HepG2 (cell line): ENCODE data around the gene ITGB1. TPM values are rescaled to one million over a fixed set of nuclear protein-coding genes. Genes with fewer than 3 reads are reported as not detected.

Experiments used
- EP300 ChIP-seq, 3 experiments: sonication (generic) in 1 of 3; formaldehyde crosslinking in 1 of 3; IDR thresholded peaks; 2 replicates each; pipeline versions ENCODE4 v1.5.1 to v1.6.1; 2011 to 2020; ENCODE audit warnings: low read depth in 2 of 3, low read length in 2 of 3, borderline replicate concordance in 1 of 3, improper control_type of control experiment in 1 of 3, mild to moderate bottlenecking in 1 of 3, missing genetic modification reagents in 1 of 3, moderate library complexity in 1 of 3
- FOXJ3 ChIP-seq: sonication (generic); formaldehyde crosslinking; IDR thresholded peaks from 2 replicates; pipeline ENCODE4 v1.4.0; 2020; ENCODE audit warnings: missing genetic modification reagents, mild to moderate bottlenecking, borderline replicate concordance
- KMT2A ChIP-seq: sonication (generic); formaldehyde crosslinking; IDR thresholded peaks from 2 replicates; pipeline ENCODE4 v1.4.0; 2020; ENCODE audit warnings: missing genetic modification reagents
- MBD4 ChIP-seq: IDR thresholded peaks from 2 replicates; pipeline ENCODE4 v1.6.1; 2012; ENCODE audit warnings: low read length, inconsistent platforms, borderline replicate concordance
- STAT5B ChIP-seq: sonication (generic); formaldehyde crosslinking; IDR thresholded peaks from 2 replicates; pipeline ENCODE4 v1.4.0; 2020; ENCODE audit warnings: missing genetic modification reagents
- TOPORS ChIP-seq: sonication (generic); formaldehyde crosslinking; IDR thresholded peaks from 2 replicates; pipeline ENCODE4 v1.8.0; 2023; ENCODE audit warnings: mild to moderate bottlenecking, missing genetic modification reagents
- ZC3H13 ChIP-seq: sonication (generic); formaldehyde crosslinking; IDR thresholded peaks from 2 replicates; pipeline ENCODE4 v1.8.1; 2023; ENCODE audit warnings: mild to moderate bottlenecking, missing genetic modification reagents, moderate library complexity
- polyA plus RNA-seq, 8 experiments: library from polyadenylated mRNA; depleted of rRNA in 3 of 8; stranded (reverse) in 7 of 8; unstranded in 1 of 8; fragments of >200 nt; fragmentation: Illumina TruSeq in 4 of 8; extraction: Trizol in 4 of 8; gene quantifications; 2 replicates each; pipeline versions ENCODE4 v1.2.1 to v1.2.3, GENCODE V29; 2011 to 2016; ENCODE audit warnings: low read depth in 4 of 8, missing spikeins in 1 of 8, mixed read lengths in 1 of 8; ENCODE audit not compliant: insufficient read depth in 1 of 8
- total RNA-seq, 5 experiments: library from RNA; depleted of rRNA; stranded (reverse); fragments of >200 nt; fragmentation: Illumina TruSeq; extraction: Trizol; gene quantifications; 2 replicates each; pipeline ENCODE4 v1.2.3, GENCODE V29; 2016; ENCODE audit warnings: low read depth in 1 of 5
- TF ChIP-seq, protein P1 (sequence below), 2 experiments: fragments of 450-650 bp in 1 of 2; sonication (generic) in 1 of 2; formaldehyde crosslinking in 1 of 2; IDR thresholded peaks; 2 replicates each; pipeline versions ENCODE4 v1.6.1 to v1.8.0; 2016 to 2022; ENCODE audit warnings: antibody characterized with exemption in 1 of 2, mild to moderate bottlenecking in 1 of 2, missing genetic modification reagents in 1 of 2
- TF ChIP-seq, protein P2 (sequence below): IDR thresholded peaks from 2 replicates; pipeline ENCODE4 v1.6.1; 2016; ENCODE audit warnings: low read depth, borderline replicate concordance
- TF ChIP-seq, protein P3 (sequence below): sonication (generic); formaldehyde crosslinking; IDR thresholded peaks from 2 replicates; pipeline ENCODE4 v1.9.0; 2022; ENCODE audit warnings: missing genetic modification reagents, mild to moderate bottlenecking, borderline replicate concordance

The ITGB1 gene
- total and polyA plus RNA-seq, 2 of the 13 experiments (the other 11 are each of a cell fraction or from before 2014, with no cell fraction given) = 190 to 204 TPM

DNA sequence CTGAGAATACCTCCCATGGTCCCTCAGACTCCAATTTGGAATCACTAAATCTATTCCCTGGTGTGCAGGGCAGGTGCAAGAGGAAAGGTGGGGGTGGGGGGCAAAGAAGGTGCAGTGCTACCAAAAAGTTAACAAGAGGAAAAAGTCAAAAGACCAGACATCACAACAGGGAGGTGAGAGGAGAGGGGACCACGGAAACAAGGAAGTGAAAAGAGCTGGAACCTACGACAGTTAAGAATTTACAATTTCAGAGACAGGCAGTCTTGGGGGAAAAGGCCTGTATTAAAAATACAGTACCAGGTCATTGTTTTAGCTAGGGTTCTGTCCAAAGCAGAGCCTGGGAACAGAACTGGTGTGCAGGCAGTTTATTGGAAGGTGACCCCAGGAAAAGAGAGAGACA lies 14.6 kb downstream of the ITGB1 start (continued):
- TF ChIP-seq, protein P1, sequence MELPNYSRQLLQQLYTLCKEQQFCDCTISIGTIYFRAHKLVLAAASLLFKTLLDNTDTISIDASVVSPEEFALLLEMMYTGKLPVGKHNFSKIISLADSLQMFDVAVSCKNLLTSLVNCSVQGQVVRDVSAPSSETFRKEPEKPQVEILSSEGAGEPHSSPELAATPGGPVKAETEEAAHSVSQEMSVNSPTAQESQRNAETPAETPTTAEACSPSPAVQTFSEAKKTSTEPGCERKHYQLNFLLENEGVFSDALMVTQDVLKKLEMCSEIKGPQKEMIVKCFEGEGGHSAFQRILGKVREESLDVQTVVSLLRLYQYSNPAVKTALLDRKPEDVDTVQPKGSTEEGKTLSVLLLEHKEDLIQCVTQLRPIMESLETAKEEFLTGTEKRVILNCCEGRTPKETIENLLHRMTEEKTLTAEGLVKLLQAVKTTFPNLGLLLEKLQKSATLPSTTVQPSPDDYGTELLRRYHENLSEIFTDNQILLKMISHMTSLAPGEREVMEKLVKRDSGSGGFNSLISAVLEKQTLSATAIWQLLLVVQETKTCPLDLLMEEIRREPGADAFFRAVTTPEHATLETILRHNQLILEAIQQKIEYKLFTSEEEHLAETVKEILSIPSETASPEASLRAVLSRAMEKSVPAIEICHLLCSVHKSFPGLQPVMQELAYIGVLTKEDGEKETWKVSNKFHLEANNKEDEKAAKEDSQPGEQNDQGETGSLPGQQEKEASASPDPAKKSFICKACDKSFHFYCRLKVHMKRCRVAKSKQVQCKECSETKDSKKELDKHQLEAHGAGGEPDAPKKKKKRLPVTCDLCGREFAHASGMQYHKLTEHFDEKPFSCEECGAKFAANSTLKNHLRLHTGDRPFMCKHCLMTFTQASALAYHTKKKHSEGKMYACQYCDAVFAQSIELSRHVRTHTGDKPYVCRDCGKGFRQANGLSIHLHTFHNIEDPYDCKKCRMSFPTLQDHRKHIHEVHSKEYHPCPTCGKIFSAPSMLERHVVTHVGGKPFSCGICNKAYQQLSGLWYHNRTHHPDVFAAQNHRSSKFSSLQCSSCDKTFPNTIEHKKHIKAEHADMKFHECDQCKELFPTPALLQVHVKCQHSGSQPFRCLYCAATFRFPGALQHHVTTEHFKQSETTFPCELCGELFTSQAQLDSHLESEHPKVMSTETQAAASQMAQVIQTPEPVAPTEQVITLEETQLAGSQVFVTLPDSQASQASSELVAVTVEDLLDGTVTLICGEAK (IDR thresholded peaks at IDR 0.05) = no peak
- TF ChIP-seq, protein P1 (CRISPR knock-in tag; IDR thresholded peaks at IDR 0.05) = no peak
- TF ChIP-seq, protein P2, sequence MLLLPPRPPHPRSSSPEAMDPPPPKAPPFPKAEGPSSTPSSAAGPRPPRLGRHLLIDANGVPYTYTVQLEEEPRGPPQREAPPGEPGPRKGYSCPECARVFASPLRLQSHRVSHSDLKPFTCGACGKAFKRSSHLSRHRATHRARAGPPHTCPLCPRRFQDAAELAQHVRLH (CRISPR knock-in tag) = no peak
- TF ChIP-seq TOPORS (CRISPR knock-in tag) = no peak
- TF ChIP-seq STAT5B (CRISPR knock-in tag) = no peak
- TF ChIP-seq, protein P3, sequence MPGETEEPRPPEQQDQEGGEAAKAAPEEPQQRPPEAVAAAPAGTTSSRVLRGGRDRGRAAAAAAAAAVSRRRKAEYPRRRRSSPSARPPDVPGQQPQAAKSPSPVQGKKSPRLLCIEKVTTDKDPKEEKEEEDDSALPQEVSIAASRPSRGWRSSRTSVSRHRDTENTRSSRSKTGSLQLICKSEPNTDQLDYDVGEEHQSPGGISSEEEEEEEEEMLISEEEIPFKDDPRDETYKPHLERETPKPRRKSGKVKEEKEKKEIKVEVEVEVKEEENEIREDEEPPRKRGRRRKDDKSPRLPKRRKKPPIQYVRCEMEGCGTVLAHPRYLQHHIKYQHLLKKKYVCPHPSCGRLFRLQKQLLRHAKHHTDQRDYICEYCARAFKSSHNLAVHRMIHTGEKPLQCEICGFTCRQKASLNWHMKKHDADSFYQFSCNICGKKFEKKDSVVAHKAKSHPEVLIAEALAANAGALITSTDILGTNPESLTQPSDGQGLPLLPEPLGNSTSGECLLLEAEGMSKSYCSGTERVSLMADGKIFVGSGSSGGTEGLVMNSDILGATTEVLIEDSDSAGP (CRISPR knock-in tag) = no peak
- no peak for TF ChIP-seq MBD4
- no peak for TF ChIP-seq ZC3H13 (CRISPR knock-in tag)
- TF ChIP-seq KMT2A (CRISPR knock-in tag) = no peak
- TF ChIP-seq EP300 (IDR thresholded peaks at IDR 0.05; ENCODE audit: low read depth in 2 of 2, low read length in 2 of 2) = no peak
- no peak for TF ChIP-seq EP300 (CRISPR knock-in tag; IDR thresholded peaks at IDR 0.05; ENCODE audit: borderline replicate concordance)
- TF ChIP-seq FOXJ3 (CRISPR knock-in tag) = no peak
